H1 (cell line): ENCODE measurements around the gene CNNM1. TPM values are rescaled to one million over a fixed set of nuclear protein-coding genes. Genes with fewer than 3 reads are reported as not detected.

ENCODE experiments used
- BRCA1 ChIP-seq: IDR thresholded peaks from 2 replicates; pipeline ENCODE4 v1.6.1; 2012; ENCODE audit warnings: low read depth, low read length, improper control_type of control experiment
- CHD7 ChIP-seq: fragments of 300-600 bp; sonication (generic); IDR thresholded peaks from 2 replicates; pipeline ENCODE4 v1.7.1; 2012; ENCODE audit warnings: low read length, moderate library complexity, mild to moderate bottlenecking, inconsistent platforms; ENCODE audit not compliant: insufficient replicate concordance
- KDM1A ChIP-seq: fragments of 200-600, 300-600 bp; sonication (generic); IDR thresholded peaks from 2 replicates; pipeline ENCODE4 v1.7.1; 2016; ENCODE audit warnings: mild to moderate bottlenecking, low read length, borderline replicate concordance
- TCF12 ChIP-seq: IDR thresholded peaks from 2 replicates; pipeline ENCODE4 v1.6.1; 2011; ENCODE audit warnings: low read depth, mild to moderate bottlenecking, low read length
- polyA plus RNA-seq, 7 experiments: library from polyadenylated mRNA; depleted of rRNA in 3 of 7; stranded (reverse) in 5 of 7; unstranded in 2 of 7; fragments of >200 nt in 5 of 7; fragments of 200-250 nt in 2 of 7; gene quantifications; 1 replicate in 5 of 7; 2 replicates in 1 of 7; 4 replicates in 1 of 7; pipeline versions ENCODE4 v1.2.1 to v1.2.3, GENCODE V29; 2011 to 2013; ENCODE audit warnings: missing spikeins in 2 of 7, mixed read lengths in 2 of 7
- total RNA-seq: library from RNA; stranded (reverse); fragmentation: NEBNext Ultra II Directional; extraction: Animal tissue kit (Norgen Biotek cat#: 25700); gene quantifications from 2 replicates; pipeline ENCODE4 v1.2.1, GENCODE V29; 2021

Gene CNNM1
- total and polyA plus RNA-seq, 2 of the 8 experiments (the other 6 are each of a cell fraction or from before 2014, with no cell fraction given) = 0.74 to 0.92 TPM

- no peak for TF ChIP-seq CHD7
- TF ChIP-seq KDM1A = no peak
- TF ChIP-seq TCF12 = no peak
- TF ChIP-seq BRCA1 = no peak
Observed at GRCh38 chr10:99425204-99425603, 96.0 kb downstream of the CNNM1 start (continued).
